Epithelial cell of proximal tubule (primary cell): Measurements from ENCODE around the gene CCNDBP1. TPM values are rescaled to one million over a fixed set of nuclear protein-coding genes. Genes with fewer than 3 reads are reported as not detected.

Experiments
- DNase-seq: peaks from one replicate; pipeline ENCODE4 v3.0.0-alpha.2; 2011; ENCODE audit warnings: low read depth
- H3K4me3 ChIP-seq: 2 replicates; pipeline ENCODE4 v1.5.1; 2011; ENCODE audit warnings: low read depth, mild to moderate bottlenecking, low read length
- CTCF ChIP-seq: conservative IDR thresholded peaks from 2 replicates; pipeline ENCODE4 v1.5.1; 2012; ENCODE audit warnings: low read depth, mild to moderate bottlenecking, low read length
- total RNA-seq: library from RNA; depleted of rRNA; stranded (reverse); fragments of >200 nt; gene quantifications from 2 replicates; pipeline ENCODE4 v1.2.3, GENCODE V29; 2015

Gene CCNDBP1, protein sequence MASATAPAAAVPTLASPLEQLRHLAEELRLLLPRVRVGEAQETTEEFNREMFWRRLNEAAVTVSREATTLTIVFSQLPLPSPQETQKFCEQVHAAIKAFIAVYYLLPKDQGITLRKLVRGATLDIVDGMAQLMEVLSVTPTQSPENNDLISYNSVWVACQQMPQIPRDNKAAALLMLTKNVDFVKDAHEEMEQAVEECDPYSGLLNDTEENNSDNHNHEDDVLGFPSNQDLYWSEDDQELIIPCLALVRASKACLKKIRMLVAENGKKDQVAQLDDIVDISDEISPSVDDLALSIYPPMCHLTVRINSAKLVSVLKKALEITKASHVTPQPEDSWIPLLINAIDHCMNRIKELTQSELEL
- 39.8 and 54.5 TPM in 2 replicates for total RNA-seq

DNA sequence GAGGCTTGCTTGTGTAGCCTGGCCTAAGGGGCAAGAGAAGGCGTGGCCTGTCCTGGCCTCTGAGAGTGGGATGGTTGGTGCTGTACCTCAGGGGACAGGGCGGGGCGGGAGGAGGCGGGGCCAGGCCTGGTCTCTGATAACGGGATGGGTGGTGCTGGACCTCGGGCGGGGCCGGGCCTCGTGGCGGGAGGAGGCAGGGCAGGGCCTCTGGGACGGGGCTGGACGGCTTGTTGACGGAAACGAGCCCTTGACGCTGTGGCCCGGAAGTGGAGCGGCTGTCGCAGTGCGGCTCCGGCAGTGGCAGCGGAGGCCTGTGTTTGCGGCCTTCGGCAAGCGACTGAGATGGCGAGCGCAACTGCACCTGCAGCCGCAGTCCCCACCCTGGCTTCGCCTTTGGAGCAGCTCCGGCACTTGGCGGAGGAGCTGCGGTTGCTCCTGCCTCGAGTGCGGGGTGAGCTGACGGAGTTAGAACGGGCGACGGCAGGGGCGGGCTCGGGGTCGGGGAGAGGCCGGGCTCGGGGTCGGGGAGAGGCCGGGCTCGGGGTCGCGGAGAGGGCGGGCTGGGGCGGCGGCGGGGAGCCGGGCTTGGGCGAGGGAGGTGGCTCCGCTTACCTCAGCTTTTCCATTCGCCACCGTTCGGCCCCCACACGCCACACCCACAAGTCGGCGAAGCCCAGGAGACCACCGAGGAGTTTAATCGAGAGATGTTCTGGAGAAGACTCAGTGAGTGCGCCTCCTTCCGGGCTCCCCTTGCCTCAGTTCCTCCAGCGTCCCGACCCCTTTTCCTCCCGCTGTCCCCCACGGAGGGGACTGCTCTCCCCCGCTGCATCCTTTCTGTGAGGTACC, at the start of gene CCNDBP1:
Gene CCNDBP1, plus strand, starts transcription at position 247 of the 846 bp plus-strand sequence. Its CDS starts 96 bp downstream, at position 343.
- peak; percentile 51 for TF ChIP-seq CTCF
- peak within 1 kb of the TSS; percentile 94 for H3K4me3 ChIP-seq
- DNase-seq = no peak

DNA sequence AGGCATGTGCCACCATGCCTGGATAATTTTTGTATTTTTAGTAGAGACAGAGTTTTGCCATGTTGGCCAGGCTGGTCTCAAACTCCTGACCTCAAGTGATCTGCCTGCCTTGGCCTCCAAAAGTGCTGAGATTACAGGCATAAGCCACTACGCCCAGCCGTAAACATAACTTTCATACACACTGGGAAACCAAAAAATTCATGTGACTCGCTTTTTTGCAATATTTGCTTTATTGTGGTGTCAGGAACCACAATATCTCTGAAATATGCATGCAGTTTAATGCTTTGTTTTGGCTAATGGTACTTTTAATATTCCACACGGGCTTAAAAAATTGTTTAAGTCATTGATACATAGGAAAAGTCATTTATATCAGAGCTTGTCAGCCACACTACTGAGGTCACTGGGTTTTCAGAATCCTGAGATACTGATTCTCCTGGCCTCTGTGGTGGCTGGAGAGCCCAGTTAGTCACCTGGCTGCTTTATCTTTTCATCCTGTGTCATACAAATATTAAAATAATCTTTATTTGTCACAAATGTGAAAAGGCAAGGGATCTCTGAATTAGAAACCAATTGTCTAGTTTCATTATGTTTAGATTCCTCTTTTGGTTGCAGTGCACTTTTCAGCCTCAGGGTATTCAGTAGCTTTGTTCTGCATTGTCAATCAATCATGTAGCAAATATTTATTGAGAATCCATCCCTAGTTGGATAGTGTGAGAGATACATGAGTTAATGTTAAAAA, 41.8 kb upstream of the CCNDBP1 start:
- DNase-seq = no peak
- no peak for TF ChIP-seq CTCF
- H3K4me3 ChIP-seq = no peak overlapping the region

- H3K4me3 ChIP-seq = no peak overlapping the region
- DNase-seq = no peak
- no peak for TF ChIP-seq CTCF
Measured at GRCh38 chr15:43144512-43144911, 40.7 kb upstream of the CCNDBP1 start.

DNA sequence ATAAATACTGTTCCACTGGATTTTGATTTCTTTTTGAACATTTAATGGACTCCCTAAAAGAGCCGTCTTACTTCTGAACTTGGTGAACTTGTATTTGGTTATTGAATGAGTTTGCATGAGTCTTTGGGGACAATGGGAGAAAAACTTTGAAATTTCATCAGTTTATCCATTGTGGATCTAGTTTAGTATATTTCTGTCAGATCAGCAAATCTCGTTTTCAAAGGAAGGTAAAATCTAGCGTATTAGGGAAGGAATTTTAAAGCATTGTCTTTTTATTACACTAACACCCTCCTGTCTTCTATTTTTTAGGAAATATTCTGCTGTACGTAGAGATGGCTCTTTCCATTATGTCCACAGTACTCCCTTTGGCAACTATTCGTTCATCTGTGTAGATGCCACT, 39.0 kb upstream of the CCNDBP1 start:
- no peak for DNase-seq
- H3K4me3 ChIP-seq = no peak overlapping the region
- TF ChIP-seq CTCF = no peak

- H3K4me3 ChIP-seq = no peak overlapping the region
- DNase-seq = peak; percentile 48
- no peak for TF ChIP-seq CTCF
Measured at GRCh38 chr15:43150191-43150929, 34.8 kb upstream of the CCNDBP1 start.

DNA sequence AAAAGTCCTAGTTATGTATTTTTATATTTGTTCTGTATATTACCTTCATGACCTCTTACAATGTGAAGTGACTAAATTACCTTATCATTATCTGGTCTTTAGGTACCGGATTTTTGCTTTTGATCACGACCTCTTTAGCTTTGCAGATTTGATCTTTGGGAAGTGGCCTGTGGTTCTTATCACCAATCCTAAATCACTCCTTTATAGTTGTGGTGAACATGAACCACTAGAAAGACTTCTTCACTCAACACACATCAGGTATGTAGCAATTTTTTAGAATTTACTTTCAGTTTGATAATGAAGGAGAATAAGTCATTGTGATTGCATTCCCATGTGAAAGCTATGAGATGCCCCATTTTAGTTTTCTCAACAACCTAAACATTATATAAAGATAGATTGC, 33.5 kb upstream of the CCNDBP1 start:
- TF ChIP-seq CTCF = no peak
- H3K4me3 ChIP-seq = no peak overlapping the region
- DNase-seq = no peak
